ENCODE results near the gene ZSWIM4. TPM values are rescaled to one million over a fixed set of nuclear protein-coding genes. Genes with fewer than 3 reads are reported as not detected.

Gene ZSWIM4
- total RNA-seq, 2 donors from 2014 or later, result 4.2 to 5.3 TPM

DNA sequence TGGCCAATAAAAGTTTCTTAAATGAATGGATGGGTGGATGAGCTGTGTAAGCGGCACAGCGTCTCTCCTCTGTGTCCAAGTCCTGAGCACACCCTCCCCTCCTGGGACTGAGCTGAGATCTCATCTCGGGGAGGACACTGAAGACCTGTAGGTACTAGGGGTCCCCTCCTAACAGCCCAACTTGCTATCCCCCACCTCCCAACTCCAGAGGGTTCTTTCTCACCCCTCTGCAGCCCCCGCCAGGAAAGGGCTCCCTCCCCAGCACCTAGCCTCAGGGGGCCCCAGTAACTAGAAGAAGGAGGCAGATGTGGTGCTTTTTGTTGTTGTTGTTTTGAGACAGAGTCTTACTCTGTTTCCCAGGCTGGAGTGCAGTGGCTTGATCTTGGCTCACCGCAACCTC is 80.6 kb downstream of the ZSWIM4 start:
- Mint-ChIP-seq H3K27ac (no peak overlapping the region), H3K27me3 (peaks cover 8% of the 10 kb centered on the region), H3K36me3 (ENCODE audit: low read depth) (no peaks in the 10 kb centered on the region)

DNA sequence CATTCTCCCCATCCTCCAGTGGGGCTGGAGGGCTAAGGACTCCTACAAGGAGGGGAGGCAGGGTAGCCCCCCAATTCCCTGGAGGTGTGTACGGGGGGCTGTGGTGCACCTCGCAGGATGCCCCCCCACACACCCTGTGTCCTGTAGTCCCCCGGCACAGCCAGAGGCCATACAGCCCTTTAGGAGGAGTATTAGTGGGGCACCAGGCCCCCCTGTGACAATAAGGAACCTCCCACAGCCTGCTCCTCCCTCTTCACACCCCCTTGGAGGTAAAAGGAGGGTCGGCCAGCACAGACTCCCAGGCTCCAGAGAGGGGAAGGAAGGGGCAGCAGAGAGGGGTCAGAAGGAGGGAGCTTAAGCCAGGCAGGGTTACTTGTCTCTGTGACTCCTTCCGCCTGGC is 81.6 kb downstream of the ZSWIM4 start, which contains the start of gene NANOS3:
Gene NANOS3, plus strand, starts transcription at position 301 of the 400 bp plus-strand sequence. CDS start 115 bp downstream, outside the sequence.
- H3K9me3 ChIP-seq (ENCODE audit: control insufficient read depth, low read length, poor library complexity, severe bottlenecking), result no peaks in the 10 kb centered on the region
- no peak within 1 kb of the TSS for H3K4me3 Mint-ChIP-seq
- H3K4me1 Mint-ChIP-seq, result peaks cover 13% of the 10 kb centered on the region
- peaks cover 8% of the 10 kb centered on the region for H3K27me3 Mint-ChIP-seq
- no peak within 1 kb of the TSS for H3K27ac Mint-ChIP-seq
- no peaks in the 10 kb centered on the region for H3K36me3 Mint-ChIP-seq (ENCODE audit: low read depth)
- no peak for DNase-seq
- no peak for ATAC-seq

More for the DNA sequence above, 80.6 kb downstream of the ZSWIM4 start:
- H3K9me3 ChIP-seq (ENCODE audit: control insufficient read depth, low read length, poor library complexity, severe bottlenecking), result no peaks in the 10 kb centered on the region
- Mint-ChIP-seq H3K4me3 (no peak overlapping the region), H3K4me1 (peaks cover 9% of the 10 kb centered on the region)
- ATAC-seq (no peak), DNase-seq (no peak)

GRCh38 chr19:13877303-13877702 is 82.1 kb downstream of the ZSWIM4 start:
- DNase-seq, result no peak
- H3K36me3 Mint-ChIP-seq (ENCODE audit: low read depth), result no peaks in the 10 kb centered on the region
- peaks cover 17% of the 10 kb centered on the region for H3K4me1 Mint-ChIP-seq
- H3K9me3 ChIP-seq (ENCODE audit: control insufficient read depth, low read length, poor library complexity, severe bottlenecking), result no peaks in the 10 kb centered on the region
- no peak overlapping the region for H3K27ac Mint-ChIP-seq
- ATAC-seq, result no peak
- H3K4me3 Mint-ChIP-seq, result no peak overlapping the region
- H3K27me3 Mint-ChIP-seq, result peaks cover 8% of the 10 kb centered on the region

GRCh38 chr19:13880059-13881043 is 85.1 kb downstream of the ZSWIM4 start:
- no peaks in the 10 kb centered on the region for H3K9me3 ChIP-seq (ENCODE audit: control insufficient read depth, low read length, poor library complexity, severe bottlenecking)
- H3K4me3 Mint-ChIP-seq, result peak overlapping the region; percentile 68
- peaks cover 22% of the 10 kb centered on the region for H3K4me1 Mint-ChIP-seq
- DNase-seq, result peak; percentile 95 to 99 (median 95)
- no peaks in the 10 kb centered on the region for H3K36me3 Mint-ChIP-seq (ENCODE audit: low read depth)
- H3K27me3 Mint-ChIP-seq, result no peaks in the 10 kb centered on the region
- H3K27ac Mint-ChIP-seq, result peak overlapping the region; percentile 87
- ATAC-seq, result peak; percentile 97

GRCh38 chr19:13881251-13881691 is 86.0 kb downstream of the ZSWIM4 start:
- DNase-seq (no peak), ATAC-seq (no peak)
- H3K9me3 ChIP-seq (ENCODE audit: control insufficient read depth, low read length, poor library complexity, severe bottlenecking), result no peaks in the 10 kb centered on the region
- H3K4me3 Mint-ChIP-seq, result peak overlapping the region; percentile 68
- H3K27ac Mint-ChIP-seq, result peak overlapping the region; percentile 87
- H3K36me3 Mint-ChIP-seq (ENCODE audit: low read depth), result no peaks in the 10 kb centered on the region
- H3K4me1 Mint-ChIP-seq, result peaks cover 23% of the 10 kb centered on the region
- no peaks in the 10 kb centered on the region for H3K27me3 Mint-ChIP-seq

Other genes starting within 250 kb of the ZSWIM4 start
- gene MRI1, start 30.9 kb upstream of the ZSWIM4 start, total RNA-seq, result 10 to 100 TPM; 31.0 to 31.9 TPM
- gene C19orf53, start 21.0 kb upstream of the ZSWIM4 start, total RNA-seq, result 10 to 100 TPM; 62.4 to 73.0 TPM
- gene NANOS3, start 81.7 kb downstream of the ZSWIM4 start, total RNA-seq, result 1 to 10 TPM in 1 of 2 donors, under 1 TPM in 1; 0.60 to 2.6 TPM
- 1 to 10 TPM in 1 of 2 donors, under 1 TPM in 1; 0.82 to 1.7 TPM for gene BRME1, start 110.7 kb downstream of the ZSWIM4 start, total RNA-seq
- gene CC2D1A, start 110.8 kb downstream of the ZSWIM4 start, total RNA-seq, result 10 to 100 TPM; 22.5 to 24.4 TPM
- gene PODNL1, start 143.0 kb downstream of the ZSWIM4 start, total RNA-seq, result under 1 TPM in 1 of 2 donors, not detected in 1; 0.31 TPM
- gene DCAF15, start 157.1 kb downstream of the ZSWIM4 start, total RNA-seq, result 10 to 100 TPM; 88.2 to 95.8 TPM
- gene RFX1, start 210.9 kb downstream of the ZSWIM4 start, total RNA-seq, result 10 to 100 TPM; 23.3 to 24.7 TPM
- not detected for gene RLN3, start 232.7 kb downstream of the ZSWIM4 start, total RNA-seq
- gene IL27RA, start 236.3 kb downstream of the ZSWIM4 start, total RNA-seq, result 10 to 100 TPM; 39.6 to 51.6 TPM